GM18858 (cell line): ENCODE results near the gene A4GALT.
"Not testable (repeated sequence)": the region's sequence is repeated elsewhere in the genome, so short reads cannot be mapped to it uniquely, and the experiment has no call there.

ENCODE experiments used
- ATAC-seq: cut with Tn5 transposase; IDR thresholded peaks from one replicate; pipeline ENCODE4 v1.9.1; 2021; ENCODE audit not compliant: unreplicated experiment

A4GALT gene

DNA sequence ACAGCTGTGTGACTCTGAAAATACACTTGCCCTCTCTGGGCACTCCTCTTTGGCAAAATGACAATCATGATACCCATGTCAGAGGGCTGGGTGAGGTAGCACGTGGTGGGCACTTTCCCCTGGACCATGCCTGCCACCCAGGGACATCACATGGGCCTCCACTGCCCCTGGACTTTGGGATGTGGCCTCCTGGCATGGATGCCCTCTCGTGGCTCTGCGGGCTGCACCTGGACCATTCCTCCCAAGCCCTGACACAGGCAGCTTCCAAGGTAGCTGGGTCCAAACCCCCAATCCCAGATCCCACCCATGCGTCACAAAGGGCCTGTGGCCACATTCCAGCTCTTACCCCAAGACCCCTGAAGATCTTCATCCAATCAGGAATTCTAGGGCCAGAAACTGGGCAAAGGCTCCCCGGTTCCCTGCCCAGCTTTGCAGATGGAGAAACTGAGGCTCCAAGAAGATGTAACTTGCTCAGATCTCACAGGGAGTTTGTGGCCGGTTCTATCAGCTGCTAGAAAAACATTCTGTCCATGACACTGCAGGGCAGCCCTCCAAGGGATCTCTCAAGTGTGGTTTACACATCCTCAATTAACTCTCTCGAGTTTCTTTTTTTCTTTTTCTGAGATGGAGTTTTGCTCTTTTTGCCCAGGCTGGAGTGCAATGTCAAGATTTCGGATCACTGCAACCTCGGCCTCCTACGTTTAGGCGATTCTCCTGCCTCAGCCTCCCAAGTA lies 36.0 kb downstream of the A4GALT start:
- ATAC-seq: no peak

DNA sequence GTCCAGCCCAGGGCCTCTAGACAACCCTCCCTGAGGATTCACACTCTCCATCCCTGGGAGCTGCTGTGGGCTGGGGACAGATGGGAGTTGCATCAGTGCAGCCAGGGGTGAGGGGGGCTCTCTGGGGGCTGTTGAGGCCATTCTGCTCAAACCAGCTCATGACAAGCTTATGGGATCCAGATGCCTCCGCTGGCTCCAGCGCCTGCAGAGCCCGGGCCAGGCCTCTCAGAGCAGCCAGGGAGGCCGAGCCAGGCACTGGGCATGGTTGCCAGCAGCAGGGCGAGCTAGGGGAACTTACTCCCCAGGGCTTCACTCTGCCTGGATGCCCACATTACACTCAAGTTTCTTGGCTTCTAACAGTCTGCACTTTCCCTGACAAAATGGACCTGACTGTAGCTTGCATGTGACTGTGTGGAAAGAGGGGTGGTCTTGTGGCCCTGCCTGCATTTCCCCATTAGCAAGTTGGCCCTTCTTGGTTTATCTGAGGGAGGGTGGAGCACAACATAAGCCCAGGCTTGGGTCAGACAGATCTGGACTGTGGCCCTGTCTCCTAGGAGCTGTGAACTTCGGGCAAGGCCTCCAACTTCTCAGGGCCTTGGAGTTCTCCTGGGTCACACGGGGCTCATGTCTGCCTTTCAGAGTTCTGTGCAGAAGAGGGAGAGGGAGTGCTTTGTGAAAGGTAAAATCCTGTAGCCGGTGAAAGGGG lies 36.9 kb downstream of the A4GALT start:
- no peak for ATAC-seq

DNA sequence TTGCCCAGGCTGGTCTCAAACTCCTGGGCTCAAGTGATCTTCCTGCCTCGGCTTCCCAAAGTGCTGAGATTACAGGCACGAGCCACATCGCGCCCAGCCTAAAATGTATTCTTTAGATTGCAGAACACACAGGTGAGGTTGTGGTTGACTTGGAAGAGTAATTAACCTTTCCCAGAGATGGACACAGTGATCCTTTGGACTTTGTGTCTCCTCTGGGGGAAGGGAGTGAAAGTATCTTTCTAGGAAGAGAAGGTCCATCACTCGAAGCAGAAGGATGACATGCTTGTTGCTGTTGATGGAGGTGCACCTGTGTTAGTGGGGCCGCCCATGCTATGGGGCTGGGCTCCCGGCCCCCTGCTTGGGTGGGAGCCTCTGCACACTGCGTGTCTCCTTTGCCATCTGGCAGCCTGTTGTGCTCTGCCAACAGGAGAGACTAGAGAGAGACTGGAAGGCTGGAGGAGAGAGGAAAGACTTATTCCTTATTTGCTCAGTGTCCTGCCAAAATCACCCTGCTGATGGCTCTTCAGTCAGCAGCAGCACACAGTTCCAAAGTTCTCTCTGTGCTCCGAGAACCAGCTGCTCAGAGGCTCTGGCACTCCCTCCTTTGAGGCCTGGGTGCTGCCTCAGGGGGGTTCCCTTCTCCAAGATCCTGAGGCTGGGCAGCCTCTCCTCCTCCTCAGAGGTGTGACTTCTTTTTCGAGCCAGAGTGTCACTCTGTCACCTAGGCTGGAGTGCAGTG lies 38.4 kb downstream of the A4GALT start:
- ATAC-seq: no peak

GRCh38 chr22:42680648-42681047 lies 40.0 kb downstream of the A4GALT start:
- no peak for ATAC-seq

GRCh38 chr22:42679691-42680090 lies 41.0 kb downstream of the A4GALT start:
- no peak for ATAC-seq

DNA sequence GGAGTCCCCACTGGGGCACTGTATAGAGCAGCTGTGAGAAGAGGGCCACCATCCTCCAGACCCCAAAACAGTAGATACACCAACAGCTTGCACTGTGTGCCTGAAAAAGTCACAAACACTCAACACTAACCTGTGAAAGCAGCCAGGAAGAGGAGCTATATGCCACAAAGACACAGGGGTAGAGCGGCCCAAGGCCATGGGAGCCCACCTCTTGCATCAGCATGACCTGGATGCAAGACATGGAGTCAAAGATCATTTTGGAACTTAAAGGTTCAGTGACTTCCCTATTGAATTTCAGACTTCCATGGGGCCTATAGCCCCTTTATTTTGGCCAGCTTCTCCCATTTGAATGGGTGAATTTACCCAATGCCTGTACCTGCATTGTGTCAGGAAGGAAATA lies 41.8 kb downstream of the A4GALT start:
- no peak for ATAC-seq

DNA sequence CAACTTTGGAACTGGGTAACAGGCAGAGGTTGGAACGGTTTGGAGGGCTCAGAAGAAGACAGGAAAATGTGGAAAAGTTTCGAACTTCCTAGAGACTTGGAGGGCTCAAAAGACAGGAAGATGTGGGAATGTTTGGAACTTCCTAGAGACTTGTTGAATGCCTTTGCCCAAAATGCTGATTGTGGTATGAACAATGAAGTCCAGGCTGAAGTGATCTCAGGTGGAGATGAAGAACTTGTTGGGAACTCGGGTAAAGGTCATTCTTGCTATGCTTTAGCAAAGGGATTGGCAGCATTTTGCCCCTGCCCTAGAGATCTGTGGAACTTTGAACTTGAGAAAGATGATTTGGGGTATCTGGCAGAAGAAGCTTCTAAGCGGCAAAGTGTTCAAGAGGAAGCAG lies 42.7 kb downstream of the A4GALT start:
- ATAC-seq: not testable (repeated sequence)

GRCh38 chr22:42676059-42676607 lies 44.5 kb downstream of the A4GALT start:
- ATAC-seq: no peak

- no peak for ATAC-seq
Measured at GRCh38 chr22:42673898-42674401, 46.7 kb downstream of the A4GALT start.

GRCh38 chr22:42673071-42673470 lies 47.6 kb downstream of the A4GALT start:
- ATAC-seq: not testable (repeated sequence)

DNA sequence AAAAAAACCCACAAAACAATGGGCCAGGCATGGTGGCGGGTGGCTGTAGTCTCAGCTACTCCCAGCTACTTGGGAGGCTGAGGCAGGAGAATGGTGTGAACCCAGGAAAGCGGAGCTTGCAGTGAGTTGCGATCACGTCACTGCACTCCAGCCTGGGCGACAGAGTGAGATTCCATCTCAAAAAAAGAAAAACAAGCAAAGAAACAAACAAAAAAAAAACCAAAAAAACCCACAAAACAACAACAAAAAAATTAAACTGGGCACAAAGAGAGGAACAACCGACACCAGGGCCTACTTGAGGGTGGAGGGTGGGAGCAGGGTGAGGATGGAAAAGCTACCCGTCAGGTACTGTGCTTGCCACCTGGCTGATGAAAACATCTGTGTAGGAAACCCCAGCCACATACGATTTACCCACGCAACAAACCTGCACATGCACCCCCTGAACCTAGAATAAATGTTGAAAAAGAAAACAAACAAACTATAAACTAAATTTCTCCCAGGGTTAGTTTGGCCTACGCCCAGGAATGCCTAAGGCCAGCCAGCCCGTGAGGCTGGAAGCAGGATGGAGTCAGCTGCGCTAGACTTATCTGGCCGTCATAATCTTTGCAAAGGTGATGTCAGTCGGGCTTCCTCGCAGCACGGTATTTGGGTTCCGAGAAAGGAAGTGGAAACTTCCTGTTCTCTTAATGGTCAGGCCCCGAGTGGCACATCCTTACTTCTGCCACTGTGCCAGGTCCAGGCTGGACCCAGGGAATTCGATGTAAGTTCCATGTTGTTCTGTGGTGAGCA lies 49.6 kb downstream of the A4GALT start:
- ATAC-seq: no peak

GRCh38 chr22:42670046-42670445 lies 50.6 kb downstream of the A4GALT start:
- no peak for ATAC-seq

DNA sequence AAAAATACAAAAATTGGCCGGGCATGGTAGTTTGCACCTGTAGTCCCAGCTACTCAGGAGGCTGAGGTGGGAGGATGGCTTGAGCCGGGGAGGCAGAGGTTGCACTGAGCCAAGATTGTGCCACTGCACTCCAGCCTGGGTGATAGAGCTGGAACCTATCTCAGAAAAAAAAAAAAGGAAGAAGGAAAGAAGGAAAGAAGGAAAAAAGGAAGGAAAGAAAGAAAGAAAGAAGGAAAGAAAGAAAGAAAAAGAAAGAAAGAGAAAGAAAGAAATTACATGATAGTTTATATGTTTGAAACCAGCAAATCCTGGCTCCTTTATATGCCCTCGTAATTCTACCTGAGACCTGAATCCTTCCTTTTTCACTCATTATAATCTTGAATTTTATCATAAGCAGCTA lies 54.3 kb downstream of the A4GALT start:
- not testable (repeated sequence) for ATAC-seq

- ATAC-seq: no peak
Measured at GRCh38 chr22:42664976-42665831, 55.5 kb downstream of the A4GALT start.

DNA sequence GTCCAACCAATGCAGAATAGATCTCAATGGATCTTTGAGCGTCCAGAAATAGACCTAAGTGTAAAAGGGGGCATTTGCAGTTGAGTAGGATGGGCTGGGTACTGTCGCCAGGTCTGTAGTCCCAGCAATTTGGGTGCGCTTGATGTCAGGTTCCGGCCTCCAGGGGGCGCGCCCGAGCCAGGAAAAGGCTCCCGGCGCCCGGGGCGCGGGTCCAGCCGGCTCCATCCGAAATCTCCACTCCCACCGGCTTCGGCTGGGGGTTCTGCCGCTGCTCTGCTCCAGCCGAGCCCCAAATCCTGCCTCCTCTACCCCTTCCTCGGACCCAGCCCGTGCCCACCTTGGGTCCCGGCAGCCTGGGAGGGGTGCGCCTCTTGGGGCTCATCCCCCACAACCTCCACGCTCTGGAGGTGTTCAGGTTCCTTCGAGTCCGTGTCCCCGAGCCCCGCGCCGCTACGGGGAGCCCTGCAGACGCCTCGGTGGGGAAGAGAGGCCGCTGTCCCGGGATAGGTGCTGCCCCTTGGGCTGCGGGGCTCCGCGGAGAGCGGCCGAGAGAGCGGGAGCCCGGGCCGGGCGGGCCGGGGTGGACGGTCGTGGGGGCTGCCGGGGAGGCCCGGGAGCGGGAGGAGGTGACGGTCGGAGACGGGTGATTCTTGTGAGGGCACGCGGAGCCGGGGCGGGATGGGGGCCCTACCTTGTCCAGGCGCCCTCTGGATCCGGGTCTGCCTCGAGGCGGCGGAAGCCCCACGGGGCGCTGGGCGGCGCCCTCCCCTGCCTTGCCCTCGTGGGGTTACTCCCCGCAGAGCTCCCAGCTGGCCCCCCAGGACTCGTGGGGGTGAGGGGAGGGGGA lies 58.5 kb downstream of the A4GALT start:
- no peak for ATAC-seq

DNA sequence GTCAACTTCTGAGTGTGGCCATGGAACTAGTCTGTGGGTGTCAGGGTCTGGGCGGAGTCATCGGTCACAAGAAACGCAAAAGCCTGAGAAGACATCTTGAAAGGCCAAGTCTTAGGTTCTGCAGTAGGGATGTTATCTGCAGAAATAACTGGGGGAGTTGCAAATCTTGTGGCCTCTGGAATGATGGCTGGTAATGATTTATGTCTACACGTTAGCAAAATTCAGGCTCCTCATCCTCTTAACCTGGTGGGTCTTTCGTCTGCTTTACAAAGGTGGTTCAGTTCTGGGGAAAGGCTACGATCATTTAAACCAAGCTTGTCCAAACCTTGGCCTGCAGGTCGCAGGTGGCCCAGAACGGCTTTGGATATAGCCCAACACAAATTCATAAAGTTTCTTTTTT lies 64.1 kb downstream of the A4GALT start:
- no peak for ATAC-seq

- no peak for ATAC-seq
Measured at GRCh38 chr22:42655693-42656092, 65.0 kb downstream of the A4GALT start.

- no peak for ATAC-seq
Measured at GRCh38 chr22:42654436-42655073, 66.1 kb downstream of the A4GALT start.
